ENCODE measurements around the gene CENPP.

DNA sequence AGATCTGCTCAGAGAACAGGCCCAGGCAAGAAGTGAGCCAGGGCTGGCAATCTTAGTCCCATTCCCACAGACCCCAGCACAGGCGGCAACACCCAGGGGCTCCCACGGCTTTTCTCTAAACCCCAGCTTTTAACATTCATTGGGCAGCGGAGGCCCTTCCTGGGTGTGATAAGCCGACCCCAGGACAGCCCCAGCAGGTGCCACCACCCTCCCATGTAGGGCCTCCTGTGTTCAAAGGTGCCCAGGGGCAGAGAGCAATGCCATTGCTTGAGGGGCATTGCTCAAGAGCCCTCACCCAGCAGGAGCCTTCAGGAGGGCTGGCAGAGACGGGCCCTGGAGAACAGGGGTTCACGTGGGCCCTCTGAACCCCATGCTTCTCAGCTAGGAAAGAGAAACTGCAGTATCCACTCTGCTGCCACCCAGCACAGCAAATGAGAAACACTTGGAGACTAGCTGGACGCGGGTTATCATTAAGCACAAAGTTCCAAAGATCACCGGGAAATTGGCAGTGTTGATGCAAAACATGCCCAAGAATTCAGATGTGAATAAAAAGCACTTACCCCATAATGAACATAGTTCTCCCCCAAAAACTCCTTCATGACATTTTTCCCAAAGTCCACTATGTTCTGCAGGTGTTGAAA is 330.3 kb downstream of the CENPP start:
- TF ChIP-seq, protein P1, sequence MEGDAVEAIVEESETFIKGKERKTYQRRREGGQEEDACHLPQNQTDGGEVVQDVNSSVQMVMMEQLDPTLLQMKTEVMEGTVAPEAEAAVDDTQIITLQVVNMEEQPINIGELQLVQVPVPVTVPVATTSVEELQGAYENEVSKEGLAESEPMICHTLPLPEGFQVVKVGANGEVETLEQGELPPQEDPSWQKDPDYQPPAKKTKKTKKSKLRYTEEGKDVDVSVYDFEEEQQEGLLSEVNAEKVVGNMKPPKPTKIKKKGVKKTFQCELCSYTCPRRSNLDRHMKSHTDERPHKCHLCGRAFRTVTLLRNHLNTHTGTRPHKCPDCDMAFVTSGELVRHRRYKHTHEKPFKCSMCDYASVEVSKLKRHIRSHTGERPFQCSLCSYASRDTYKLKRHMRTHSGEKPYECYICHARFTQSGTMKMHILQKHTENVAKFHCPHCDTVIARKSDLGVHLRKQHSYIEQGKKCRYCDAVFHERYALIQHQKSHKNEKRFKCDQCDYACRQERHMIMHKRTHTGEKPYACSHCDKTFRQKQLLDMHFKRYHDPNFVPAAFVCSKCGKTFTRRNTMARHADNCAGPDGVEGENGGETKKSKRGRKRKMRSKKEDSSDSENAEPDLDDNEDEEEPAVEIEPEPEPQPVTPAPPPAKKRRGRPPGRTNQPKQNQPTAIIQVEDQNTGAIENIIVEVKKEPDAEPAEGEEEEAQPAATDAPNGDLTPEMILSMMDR (IDR thresholded peaks at IDR 0.05; ENCODE audit: low read depth, low read length) = no peak
- no peak for TF ChIP-seq POLR2A (IDR thresholded peaks at IDR 0.05; ENCODE audit: extremely low read depth, insufficient read length)
- TF ChIP-seq, protein P2, sequence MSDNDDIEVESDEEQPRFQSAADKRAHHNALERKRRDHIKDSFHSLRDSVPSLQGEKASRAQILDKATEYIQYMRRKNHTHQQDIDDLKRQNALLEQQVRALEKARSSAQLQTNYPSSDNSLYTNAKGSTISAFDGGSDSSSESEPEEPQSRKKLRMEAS (IDR thresholded peaks at IDR 0.05; ENCODE audit: low read depth, low read length) = no peak

Data from NB4 (cell line).